Common myeloid progenitor, CD34-positive (primary cell): ENCODE results near the gene TOMT.
A peak's percentile ranks its signal among the peaks of the same experiment; 100 is the strongest.
"Not testable (repeated sequence)": the region's sequence is repeated elsewhere in the genome, so short reads cannot be mapped to it uniquely, and the experiment has no call there.

ENCODE experiments used
- CTCF ChIA-PET: fragments of 350-600 bp; sonication (Branson Sonifier 250); formaldehyde crosslinking; loops from one replicate; lab custom pipeline; 2021; ENCODE audit warnings: antibody characterized with exemption; lab: Charles Lee
- POLR2A ChIA-PET: fragments of 350-600 bp; sonication (Branson Sonifier 250); formaldehyde crosslinking; loops from one replicate; lab custom pipeline; 2021; ENCODE audit warnings: antibody characterized with exemption; lab: Charles Lee
- DNase-seq, 3 donors: peaks; one replicate each; pipeline versions ENCODE4 v3.0.0 to v3.0.0-alpha.2; 2013
- H3K27ac ChIP-seq, 2 experiments: 1 replicate in 1 of 2; 2 replicates in 1 of 2; pipeline ENCODE4 v1.7.0; 2013; ENCODE audit warnings: inconsistent platforms in 2 of 2, low read length in 2 of 2, mild to moderate bottlenecking in 2 of 2, low read depth in 1 of 2, moderate library complexity in 1 of 2; ENCODE audit not compliant: severe bottlenecking in 2 of 2, insufficient read depth in 1 of 2, poor library complexity in 1 of 2
- H3K27me3 ChIP-seq, 5 experiments: replicated peaks in 2 of 5; 1 replicate in 3 of 5; 2 replicates in 2 of 5; pipeline versions ENCODE4 v1.6.1 to v1.7.0; 2013; ENCODE audit warnings: low read length in 4 of 5, mild to moderate bottlenecking in 2 of 5, moderate library complexity in 2 of 5, inconsistent platforms in 1 of 5; ENCODE audit not compliant: insufficient read depth in 5 of 5, control insufficient read depth in 4 of 5
- H3K36me3 ChIP-seq, 4 experiments: 1 replicate in 2 of 4; 2 replicates in 2 of 4; pipeline versions ENCODE4 v1.6.1 to v1.7.0; 2013; ENCODE audit warnings: low read length in 3 of 4, control low read depth in 1 of 4, mild to moderate bottlenecking in 1 of 4; ENCODE audit not compliant: control insufficient read depth in 4 of 4, insufficient read depth in 4 of 4
- H3K4me1 ChIP-seq, 4 experiments: 1 replicate in 3 of 4; 2 replicates in 1 of 4; pipeline versions ENCODE4 v1.6.1 to v1.7.1; 2013; ENCODE audit warnings: low read length in 3 of 4, mild to moderate bottlenecking in 3 of 4, control low read depth in 1 of 4, inconsistent platforms in 1 of 4, moderate library complexity in 1 of 4; ENCODE audit not compliant: control insufficient read depth in 4 of 4, insufficient read depth in 4 of 4; ENCODE audit errors: control extremely low read depth in 1 of 4
- H3K4me3 ChIP-seq, 7 experiments: 1 replicate in 4 of 7; 2 replicates in 3 of 7; pipeline versions ENCODE4 v1.5.1 to v1.7.0; 2013; ENCODE audit warnings: mild to moderate bottlenecking in 7 of 7, low read length in 6 of 7, moderate library complexity in 6 of 7, inconsistent platforms in 2 of 7, low read depth in 2 of 7, control low read depth in 1 of 7; ENCODE audit not compliant: insufficient read depth in 4 of 7, control insufficient read depth in 1 of 7; ENCODE audit errors: extremely low read depth in 1 of 7
- H3K9me3 ChIP-seq, 5 experiments: 1 replicate in 4 of 5; 2 replicates in 1 of 5; pipeline versions ENCODE4 v1.6.1 to v1.7.1; 2013; ENCODE audit warnings: low read length in 4 of 5, mild to moderate bottlenecking in 2 of 5, inconsistent platforms in 1 of 5, low read depth in 1 of 5, moderate library complexity in 1 of 5; ENCODE audit not compliant: control insufficient read depth in 4 of 5, insufficient read depth in 2 of 5; ENCODE audit errors: control extremely low read depth in 1 of 5
- WGBS: methylation state at CpG from one replicate; pipeline ENCODE4 v1.1.5; 2013; ENCODE audit not compliant: insufficient coverage; 5-methylcytosine and 5-hydroxymethylcytosine counted together

TOMT gene

GRCh38 chr11:72129381-72129780 lies 23.7 kb downstream of the TOMT start:
- ChIA-PET POLR2A (no interaction called here), CTCF (interaction anchor here (0.6 to 1.3 kb wide), 2 partner anchors 15 to 104 kb away, joined by 3 to 6 read pairs; no protein-coding TSS in a partner anchor)
- no peaks in the 10 kb centered on the region for H3K36me3 ChIP-seq
- DNase-seq: no peak
- no peak overlapping the region for H3K4me3 ChIP-seq
- WGBS: 96% methylated on average over 3 of the region's 3 CpGs
- peaks cover 6 to 13% (median 8%) of the 10 kb centered on the region in 4 experiments for H3K4me1 ChIP-seq
- H3K27me3 ChIP-seq: no peaks in the 10 kb centered on the region
- peaks cover 0 to 12% (median 3%) of the 10 kb centered on the region in 5 experiments for H3K9me3 ChIP-seq
- H3K27ac ChIP-seq: no peak overlapping the region

DNA sequence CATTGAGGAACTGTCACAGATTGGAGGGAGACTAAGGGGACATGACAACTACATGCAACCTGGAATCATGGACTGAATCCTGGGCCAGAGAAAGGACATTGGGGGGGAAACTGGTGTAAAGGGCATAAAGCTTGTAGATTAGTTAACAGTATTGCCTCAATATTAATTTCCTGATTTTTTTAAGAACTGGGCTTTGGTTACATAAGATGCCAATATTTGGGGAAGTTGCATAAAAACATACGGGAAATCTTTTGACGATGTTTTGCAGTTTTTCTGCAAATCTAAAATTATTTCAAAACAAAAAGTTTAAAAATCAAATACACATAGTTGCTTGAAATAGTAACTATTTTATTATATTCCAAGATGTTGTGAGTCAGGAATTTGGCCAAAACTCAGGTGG lies 26.9 kb downstream of the TOMT start:
- POLR2A ChIA-PET: no interaction called here

GRCh38 chr11:72135473-72135872 lies 29.7 kb downstream of the TOMT start, which contains the start of gene FOLR3:
TSS of gene FOLR3 (plus strand) at chr11:72135725. CDS start at chr11:72135953, 228 bp downstream.
- POLR2A ChIA-PET, H3K27me3 ChIP-seq, H3K36me3 ChIP-seq, H3K9me3 ChIP-seq, DNase-seq, H3K27ac ChIP-seq: not testable (repeated sequence)
- Histone ChIP-seq H3K4me3 (peak within 1 kb of the TSS in 1 of 7 experiments; percentile 31), H3K4me1 (peaks cover 6 to 13% (median 8%) of the 10 kb centered on the region in 4 experiments)
- 95% methylated on average over 2 of the region's 4 CpGs for WGBS
- CTCF ChIA-PET: interaction anchor here (0.6 kb wide), 1 partner anchor 9 kb away, joined by 4 read pairs; no protein-coding TSS in a partner anchor

More for the DNA sequence above, 26.9 kb downstream of the TOMT start:
- Histone ChIP-seq H3K27me3 (no peaks in the 10 kb centered on the region), H3K9me3 (peaks cover 0 to 10% (median 3%) of the 10 kb centered on the region in 5 experiments), H3K36me3 (no peaks in the 10 kb centered on the region), H3K4me1 (peaks cover 6 to 13% (median 8%) of the 10 kb centered on the region in 4 experiments), H3K27ac (no peak overlapping the region), H3K4me3 (peak overlapping the region in 1 of 7 experiments; percentile 18)
- peak in 2 of 3 donors; percentile 33 to 49 for DNase-seq
- CTCF ChIA-PET: interaction anchor here (2.6 kb wide), 1 partner anchor 11 kb away, joined by 8 read pairs; no protein-coding TSS in a partner anchor
- no CpG with 5 or more reads among the region's 2 CpGs for WGBS

GRCh38 chr11:72135891-72136683 lies 30.4 kb downstream of the TOMT start:
- H3K36me3 ChIP-seq: no peaks in the 10 kb centered on the region
- no peak for DNase-seq
- ChIA-PET POLR2A (no interaction called here), CTCF (interaction anchor here (0.6 kb wide), 1 partner anchor 9 kb away, joined by 3 read pairs; no protein-coding TSS in a partner anchor)
- 96% methylated on average over 13 of the region's 14 CpGs for WGBS
- no peak overlapping the region for H3K27ac ChIP-seq
- H3K4me3 ChIP-seq: peak overlapping the region in 1 of 7 experiments; percentile 31
- H3K27me3 ChIP-seq: no peaks in the 10 kb centered on the region
- peaks cover 6 to 13% (median 8%) of the 10 kb centered on the region in 4 experiments for H3K4me1 ChIP-seq
- no peaks in the 10 kb centered on the region for H3K9me3 ChIP-seq

DNA sequence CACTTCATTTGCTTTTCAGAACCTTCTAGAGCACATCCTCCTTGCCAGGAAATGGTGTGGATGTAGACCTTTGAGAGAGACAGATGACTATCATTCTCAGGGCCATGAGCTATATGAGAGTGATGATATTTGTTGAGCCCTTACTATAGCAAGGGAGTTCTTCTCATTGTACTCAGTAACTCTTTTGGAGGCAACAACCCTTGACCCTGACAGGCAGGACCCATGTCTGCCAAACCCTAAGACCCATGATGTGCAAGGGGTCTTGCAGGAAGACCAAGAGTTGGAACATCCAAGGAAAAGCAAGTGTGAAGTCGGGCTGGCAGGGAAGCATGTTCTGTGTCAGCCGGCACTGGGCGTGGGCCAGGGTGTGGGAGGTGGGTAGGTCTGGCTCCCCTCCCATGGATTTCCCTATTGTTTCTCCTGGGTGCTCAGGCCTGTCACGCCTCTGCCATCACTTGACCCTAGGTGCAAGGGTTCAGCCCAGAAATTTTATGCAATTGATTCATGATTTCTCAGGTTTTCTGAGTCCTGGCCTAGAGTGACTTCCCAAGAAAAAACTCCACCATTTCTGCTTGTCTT lies 31.0 kb downstream of the TOMT start:
- WGBS: 100% methylated on average over 4 of the region's 4 CpGs
- no peaks in the 10 kb centered on the region for H3K9me3 ChIP-seq
- ChIA-PET CTCF (interaction anchor here (0.6 to 1.0 kb wide), 2 partner anchors 8 to 9 kb away, joined by 3 read pairs; no protein-coding TSS in a partner anchor), POLR2A (no interaction called here)
- DNase-seq: no peak
- peaks cover 6 to 13% (median 8%) of the 10 kb centered on the region in 4 experiments for H3K4me1 ChIP-seq
- H3K27ac ChIP-seq: no peak overlapping the region
- no peaks in the 10 kb centered on the region for H3K36me3 ChIP-seq
- H3K4me3 ChIP-seq: peak overlapping the region in 1 of 7 experiments; percentile 31
- H3K27me3 ChIP-seq: no peaks in the 10 kb centered on the region

GRCh38 chr11:72138821-72139390 lies 33.2 kb downstream of the TOMT start:
- Histone ChIP-seq H3K4me1 (peaks cover 0 to 3% (median 2%) of the 10 kb centered on the region in 4 experiments), H3K36me3 (no peaks in the 10 kb centered on the region)

More at GRCh38 chr11:72138821-72139390, 33.2 kb downstream of the TOMT start:
- DNase-seq: no peak
- POLR2A ChIA-PET: no interaction called here
- H3K27ac ChIP-seq: no peak overlapping the region
- CTCF ChIA-PET: interaction anchor here (1.2 kb wide), 1 partner anchor 114 kb away, joined by 3 read pairs; no protein-coding TSS in a partner anchor
- 90% methylated on average over 6 of the region's 12 CpGs for WGBS
- H3K4me3 ChIP-seq: no peak overlapping the region
- H3K9me3 ChIP-seq: no peaks in the 10 kb centered on the region
- no peaks in the 10 kb centered on the region for H3K27me3 ChIP-seq
